ENCODE measurements around the gene EPN2.

Gene EPN2

DNA sequence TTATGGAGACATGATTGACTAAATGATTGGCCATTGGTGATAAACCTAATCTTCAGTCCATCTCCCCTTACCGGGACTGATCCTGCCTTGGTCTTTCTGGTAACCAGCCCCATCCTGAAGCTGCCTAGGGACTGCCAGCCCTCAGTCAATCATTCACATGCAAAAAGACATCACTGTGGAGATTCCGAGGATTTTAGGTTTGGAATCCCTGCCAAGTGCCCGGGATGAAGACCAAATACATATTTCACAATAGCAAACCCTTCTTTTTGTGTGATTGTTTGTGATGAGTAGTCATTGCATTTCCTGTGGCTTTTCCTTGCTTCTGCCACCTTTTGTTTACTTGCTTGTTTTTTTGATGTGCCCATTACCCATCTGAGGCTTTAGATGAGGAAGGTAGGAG lies 44.0 kb downstream of the EPN2 start:
- H3F3A ChIP-seq (ENCODE audit: insufficient read depth): no peaks in the 10 kb centered on the region
- H3K79me2 ChIP-seq (ENCODE audit: insufficient read depth, low read length): no peaks in the 10 kb centered on the region
- no peak overlapping the region for H3K4me3 ChIP-seq (ENCODE audit: insufficient read depth, low read length, poor library complexity, severe bottlenecking)
- H3K9ac ChIP-seq (ENCODE audit: low read length): no peak overlapping the region
- TF ChIP-seq, protein P1, sequence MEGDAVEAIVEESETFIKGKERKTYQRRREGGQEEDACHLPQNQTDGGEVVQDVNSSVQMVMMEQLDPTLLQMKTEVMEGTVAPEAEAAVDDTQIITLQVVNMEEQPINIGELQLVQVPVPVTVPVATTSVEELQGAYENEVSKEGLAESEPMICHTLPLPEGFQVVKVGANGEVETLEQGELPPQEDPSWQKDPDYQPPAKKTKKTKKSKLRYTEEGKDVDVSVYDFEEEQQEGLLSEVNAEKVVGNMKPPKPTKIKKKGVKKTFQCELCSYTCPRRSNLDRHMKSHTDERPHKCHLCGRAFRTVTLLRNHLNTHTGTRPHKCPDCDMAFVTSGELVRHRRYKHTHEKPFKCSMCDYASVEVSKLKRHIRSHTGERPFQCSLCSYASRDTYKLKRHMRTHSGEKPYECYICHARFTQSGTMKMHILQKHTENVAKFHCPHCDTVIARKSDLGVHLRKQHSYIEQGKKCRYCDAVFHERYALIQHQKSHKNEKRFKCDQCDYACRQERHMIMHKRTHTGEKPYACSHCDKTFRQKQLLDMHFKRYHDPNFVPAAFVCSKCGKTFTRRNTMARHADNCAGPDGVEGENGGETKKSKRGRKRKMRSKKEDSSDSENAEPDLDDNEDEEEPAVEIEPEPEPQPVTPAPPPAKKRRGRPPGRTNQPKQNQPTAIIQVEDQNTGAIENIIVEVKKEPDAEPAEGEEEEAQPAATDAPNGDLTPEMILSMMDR (IDR thresholded peaks at IDR 0.05; ENCODE audit: insufficient read depth, low read length, poor library complexity, severe bottlenecking): no peak
- no peak for TF ChIP-seq EZH2phosphoT487 (conservative IDR thresholded peaks at IDR 0.05; ENCODE audit: low read length)
- no peak overlapping the region for H3K27ac ChIP-seq (ENCODE audit: low read depth, low read length)
- H3K4me2 ChIP-seq (ENCODE audit: low read depth, low read length, poor library complexity, severe bottlenecking): no peak overlapping the region
- H3K36me3 ChIP-seq (ENCODE audit: low read length): no peaks in the 10 kb centered on the region
- no peak overlapping the region for H2AFZ ChIP-seq (ENCODE audit: low read depth, low read length, severe bottlenecking)
- H3K27me3 ChIP-seq (ENCODE audit: low read length): no peaks in the 10 kb centered on the region
- H3K9me2 ChIP-seq (replicated peaks; ENCODE audit: insufficient read depth, low read length): no peaks in the 10 kb centered on the region
- no peaks in the 10 kb centered on the region for H3K9me3 ChIP-seq (ENCODE audit: insufficient read depth, low read length)
- no peaks in the 10 kb centered on the region for H4K20me1 ChIP-seq (ENCODE audit: low read depth, low read length)

DNA sequence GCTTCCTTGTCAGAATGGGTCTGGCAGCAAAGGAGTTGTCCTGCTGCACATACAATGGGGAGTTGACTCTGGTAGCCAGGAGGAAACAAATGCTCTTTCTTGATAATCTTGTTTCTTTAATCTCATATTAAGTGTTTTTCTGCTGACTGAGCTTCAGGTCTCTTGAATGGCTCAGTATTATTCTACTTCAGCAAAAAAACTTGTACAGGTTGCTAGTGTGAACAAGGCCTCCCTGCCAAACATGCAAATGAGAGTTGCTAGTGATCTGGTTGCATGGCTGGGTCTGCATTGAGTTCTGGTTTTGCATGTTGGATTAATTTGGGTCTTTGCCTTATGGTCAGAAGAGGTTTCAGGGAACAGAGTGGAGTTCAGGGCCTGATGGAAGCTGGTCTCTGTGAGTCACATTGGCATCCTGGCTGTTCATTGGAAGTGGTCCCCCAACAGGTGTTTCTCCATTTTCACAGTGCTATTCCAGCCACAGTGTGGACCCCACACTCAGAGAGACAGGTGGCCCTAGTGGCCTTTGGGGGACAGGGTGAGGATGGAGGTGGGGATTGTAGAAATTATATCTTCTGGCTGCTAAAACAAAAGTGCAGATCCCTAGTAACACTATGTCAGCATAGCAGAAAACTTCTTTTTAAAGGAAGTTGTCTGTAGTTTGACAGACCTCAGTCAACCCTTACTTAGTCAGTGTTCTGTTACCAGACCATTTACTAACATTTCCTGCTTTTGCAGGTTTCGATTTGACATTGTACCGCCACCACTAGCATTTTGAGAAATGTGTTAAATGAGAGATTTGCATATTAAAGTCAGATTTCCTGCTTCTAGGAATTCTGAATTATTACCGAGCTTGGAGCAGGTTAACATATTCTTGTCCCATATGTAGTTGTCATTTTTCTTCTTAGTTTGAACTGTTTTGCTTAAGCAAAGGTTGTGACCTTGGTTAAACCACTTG lies 47.1 kb downstream of the EPN2 start:
- TF ChIP-seq, protein P1 (IDR thresholded peaks at IDR 0.05; ENCODE audit: insufficient read depth, low read length, poor library complexity, severe bottlenecking): no peak
- no peak for TF ChIP-seq EZH2phosphoT487 (conservative IDR thresholded peaks at IDR 0.05; ENCODE audit: low read length)
- H3K4me2 ChIP-seq (ENCODE audit: low read depth, low read length, poor library complexity, severe bottlenecking): no peak overlapping the region
- H3F3A ChIP-seq (ENCODE audit: insufficient read depth): no peaks in the 10 kb centered on the region
- H3K9me2 ChIP-seq (replicated peaks; ENCODE audit: insufficient read depth, low read length): no peaks in the 10 kb centered on the region
- no peaks in the 10 kb centered on the region for H3K9me3 ChIP-seq (ENCODE audit: insufficient read depth, low read length)
- no peak overlapping the region for H2AFZ ChIP-seq (ENCODE audit: low read depth, low read length, severe bottlenecking)
- H4K20me1 ChIP-seq (ENCODE audit: low read depth, low read length): no peaks in the 10 kb centered on the region
- H3K27ac ChIP-seq (ENCODE audit: low read depth, low read length): no peak overlapping the region
- H3K4me3 ChIP-seq (ENCODE audit: insufficient read depth, low read length, poor library complexity, severe bottlenecking): no peak overlapping the region
- H3K9ac ChIP-seq (ENCODE audit: low read length): no peak overlapping the region
- H3K27me3 ChIP-seq (ENCODE audit: low read length): no peaks in the 10 kb centered on the region
- H3K79me2 ChIP-seq (ENCODE audit: insufficient read depth, low read length): no peaks in the 10 kb centered on the region
- no peaks in the 10 kb centered on the region for H3K36me3 ChIP-seq (ENCODE audit: low read length)

DNA sequence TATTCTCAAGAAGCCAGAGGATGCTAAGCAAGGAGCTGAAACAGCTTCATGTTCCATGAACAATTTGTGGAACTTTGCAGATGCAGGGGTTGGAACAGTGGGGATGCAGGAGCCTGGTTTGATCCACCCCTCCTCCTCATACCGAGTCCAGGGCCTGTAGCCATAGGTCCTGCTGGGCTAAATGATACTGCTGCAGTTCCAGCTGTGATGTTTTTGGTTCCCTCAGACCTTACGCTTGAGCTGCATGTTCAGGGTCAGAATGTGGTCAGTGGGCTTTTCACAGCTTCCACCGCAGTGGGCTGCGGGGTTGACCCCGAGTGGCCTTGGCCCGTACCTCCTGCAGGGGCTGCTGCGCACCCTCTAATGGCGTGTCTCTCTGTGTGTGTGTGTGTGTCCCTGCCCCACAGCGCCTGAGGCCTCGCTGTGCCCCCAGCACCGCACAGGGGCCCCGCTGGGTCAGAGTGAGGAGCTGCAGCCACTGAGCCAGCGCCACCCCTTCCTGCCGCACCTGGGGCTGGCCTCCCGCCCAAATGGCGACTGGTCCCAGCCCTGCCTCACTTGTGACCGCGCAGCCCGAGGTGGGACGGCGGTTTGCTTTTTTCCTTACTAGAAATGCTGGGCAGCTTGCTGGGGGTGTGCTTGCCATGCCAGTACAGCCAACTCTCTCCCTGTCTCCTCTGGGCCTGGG lies 48.2 kb downstream of the EPN2 start:
- Histone ChIP-seq H3K27ac (ENCODE audit: low read depth, low read length) (no peak overlapping the region), H3F3A (ENCODE audit: insufficient read depth) (no peaks in the 10 kb centered on the region), H3K9me2 (replicated peaks; ENCODE audit: insufficient read depth, low read length) (no peaks in the 10 kb centered on the region), H3K9me3 (ENCODE audit: insufficient read depth, low read length) (no peaks in the 10 kb centered on the region), H3K4me3 (ENCODE audit: insufficient read depth, low read length, poor library complexity, severe bottlenecking) (no peak overlapping the region), H3K9ac (ENCODE audit: low read length) (no peak overlapping the region), H3K27me3 (ENCODE audit: low read length) (no peaks in the 10 kb centered on the region), H4K20me1 (ENCODE audit: low read depth, low read length) (no peaks in the 10 kb centered on the region), H2AFZ (ENCODE audit: low read depth, low read length, severe bottlenecking) (no peak overlapping the region), H3K79me2 (ENCODE audit: insufficient read depth, low read length) (no peaks in the 10 kb centered on the region), H3K36me3 (ENCODE audit: low read length) (no peaks in the 10 kb centered on the region), H3K4me2 (ENCODE audit: low read depth, low read length, poor library complexity, severe bottlenecking) (no peak overlapping the region)
- no peak for TF ChIP-seq EZH2phosphoT487 (conservative IDR thresholded peaks at IDR 0.05; ENCODE audit: low read length)
- TF ChIP-seq, protein P1 (IDR thresholded peaks at IDR 0.05; ENCODE audit: insufficient read depth, low read length, poor library complexity, severe bottlenecking): no peak

Data from SU-DHL-6 (cell line).